Endothelial cell (in vitro differentiated cells): Measurements from ENCODE around the gene CUL7. TPM values are rescaled to one million over a fixed set of nuclear protein-coding genes. Genes with fewer than 3 reads are reported as not detected.
A peak's percentile ranks its signal among the peaks of the same experiment; 100 is the strongest.

Experiments used
- DNase-seq: peaks from one replicate; pipeline ENCODE4 v3.0.0; 2021; ENCODE audit warnings: low spot score
- H3K27ac Mint-ChIP-seq: one replicate; pipeline ENCODE4 v1.8.0; 2021; ENCODE audit warnings: mixed read lengths, inconsistent platforms; ENCODE audit not compliant: unreplicated experiment
- H3K27me3 Mint-ChIP-seq: one replicate; pipeline ENCODE4 v1.8.0; 2021; ENCODE audit warnings: mild to moderate bottlenecking, moderate library complexity, mixed read lengths, inconsistent platforms; ENCODE audit not compliant: unreplicated experiment
- H3K36me3 Mint-ChIP-seq: one replicate; pipeline ENCODE4 v1.8.0; 2021; ENCODE audit warnings: mild to moderate bottlenecking, low read depth, mixed read lengths, inconsistent platforms; ENCODE audit not compliant: unreplicated experiment
- H3K4me1 Mint-ChIP-seq: one replicate; pipeline ENCODE4 v1.8.0; 2021; ENCODE audit warnings: mild to moderate bottlenecking, mixed read lengths, inconsistent platforms; ENCODE audit not compliant: unreplicated experiment
- H3K4me3 Mint-ChIP-seq: one replicate; pipeline ENCODE4 v1.8.0; 2021; ENCODE audit warnings: mild to moderate bottlenecking, mixed read lengths, inconsistent platforms; ENCODE audit not compliant: unreplicated experiment
- H3K9me3 Mint-ChIP-seq: one replicate; pipeline ENCODE4 v1.8.0; 2021; ENCODE audit warnings: mixed read lengths, inconsistent platforms; ENCODE audit not compliant: unreplicated experiment
- total RNA-seq: library from RNA; stranded (reverse); fragmentation: NEBNext Ultra II Directional; extraction: Animal tissue kit (Norgen Biotek cat#: 25700); gene quantifications from one replicate; pipeline ENCODE4 v1.2.1, GENCODE V29; 2021; ENCODE audit not compliant: unreplicated experiment
- TF ChIP-seq, protein P1 (sequence below): fragments of 200-600 bp; sonication (generic); IDR thresholded peaks from one replicate; pipeline ENCODE4 v1.5.0; 2021; ENCODE audit warnings: antibody characterized with exemption; ENCODE audit not compliant: unreplicated experiment

The CUL7 gene
- total RNA-seq, 1 donor from 2014 or later = 42.2 TPM

DNA sequence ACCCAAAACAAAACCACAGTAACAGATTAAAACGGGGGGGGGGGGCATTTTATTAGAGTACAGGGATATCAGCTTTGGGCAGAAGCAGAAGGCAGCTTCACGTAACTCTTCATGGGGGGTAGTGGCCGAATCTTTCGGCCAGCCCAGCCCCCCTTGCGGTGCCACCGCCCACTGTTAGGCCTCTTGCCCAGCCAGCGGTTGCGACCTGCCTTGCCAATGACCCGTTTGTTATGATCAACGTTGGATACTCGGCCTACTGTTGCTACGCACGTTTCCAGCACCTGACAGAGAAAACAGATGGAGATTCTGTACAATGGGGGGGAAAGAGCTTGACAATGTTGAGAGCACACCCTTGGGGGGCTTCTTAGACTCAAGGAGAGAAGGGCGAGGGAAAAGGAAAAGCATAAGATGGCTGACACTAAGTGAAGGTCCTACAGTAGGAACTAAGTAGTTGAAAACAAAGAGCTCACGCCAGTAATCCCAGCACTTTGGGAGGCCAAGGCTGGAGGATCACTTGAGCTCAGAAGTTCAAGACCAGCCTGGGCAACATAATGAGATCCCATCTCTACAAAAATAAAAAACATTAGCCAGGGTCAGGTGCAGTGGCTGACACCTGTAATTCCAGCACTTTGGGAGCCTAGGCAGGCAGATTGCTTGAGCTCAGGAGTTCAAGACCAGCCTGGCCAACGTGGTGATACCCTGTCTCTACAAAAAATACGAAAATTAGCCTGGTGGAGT is 724 bp upstream of the CUL7 start:
- TF ChIP-seq, protein P1, sequence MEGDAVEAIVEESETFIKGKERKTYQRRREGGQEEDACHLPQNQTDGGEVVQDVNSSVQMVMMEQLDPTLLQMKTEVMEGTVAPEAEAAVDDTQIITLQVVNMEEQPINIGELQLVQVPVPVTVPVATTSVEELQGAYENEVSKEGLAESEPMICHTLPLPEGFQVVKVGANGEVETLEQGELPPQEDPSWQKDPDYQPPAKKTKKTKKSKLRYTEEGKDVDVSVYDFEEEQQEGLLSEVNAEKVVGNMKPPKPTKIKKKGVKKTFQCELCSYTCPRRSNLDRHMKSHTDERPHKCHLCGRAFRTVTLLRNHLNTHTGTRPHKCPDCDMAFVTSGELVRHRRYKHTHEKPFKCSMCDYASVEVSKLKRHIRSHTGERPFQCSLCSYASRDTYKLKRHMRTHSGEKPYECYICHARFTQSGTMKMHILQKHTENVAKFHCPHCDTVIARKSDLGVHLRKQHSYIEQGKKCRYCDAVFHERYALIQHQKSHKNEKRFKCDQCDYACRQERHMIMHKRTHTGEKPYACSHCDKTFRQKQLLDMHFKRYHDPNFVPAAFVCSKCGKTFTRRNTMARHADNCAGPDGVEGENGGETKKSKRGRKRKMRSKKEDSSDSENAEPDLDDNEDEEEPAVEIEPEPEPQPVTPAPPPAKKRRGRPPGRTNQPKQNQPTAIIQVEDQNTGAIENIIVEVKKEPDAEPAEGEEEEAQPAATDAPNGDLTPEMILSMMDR = no peak
- Mint-ChIP-seq H3K27me3 (peaks cover 15% of the 10 kb centered on the region), H3K9me3 (no peaks in the 10 kb centered on the region), H3K27ac (peak overlapping the region; percentile 85), H3K4me3 (peak overlapping the region; percentile 92), H3K4me1 (peaks cover 46% of the 10 kb centered on the region), H3K36me3 (peaks cover 38% of the 10 kb centered on the region)
- no peak for DNase-seq

DNA sequence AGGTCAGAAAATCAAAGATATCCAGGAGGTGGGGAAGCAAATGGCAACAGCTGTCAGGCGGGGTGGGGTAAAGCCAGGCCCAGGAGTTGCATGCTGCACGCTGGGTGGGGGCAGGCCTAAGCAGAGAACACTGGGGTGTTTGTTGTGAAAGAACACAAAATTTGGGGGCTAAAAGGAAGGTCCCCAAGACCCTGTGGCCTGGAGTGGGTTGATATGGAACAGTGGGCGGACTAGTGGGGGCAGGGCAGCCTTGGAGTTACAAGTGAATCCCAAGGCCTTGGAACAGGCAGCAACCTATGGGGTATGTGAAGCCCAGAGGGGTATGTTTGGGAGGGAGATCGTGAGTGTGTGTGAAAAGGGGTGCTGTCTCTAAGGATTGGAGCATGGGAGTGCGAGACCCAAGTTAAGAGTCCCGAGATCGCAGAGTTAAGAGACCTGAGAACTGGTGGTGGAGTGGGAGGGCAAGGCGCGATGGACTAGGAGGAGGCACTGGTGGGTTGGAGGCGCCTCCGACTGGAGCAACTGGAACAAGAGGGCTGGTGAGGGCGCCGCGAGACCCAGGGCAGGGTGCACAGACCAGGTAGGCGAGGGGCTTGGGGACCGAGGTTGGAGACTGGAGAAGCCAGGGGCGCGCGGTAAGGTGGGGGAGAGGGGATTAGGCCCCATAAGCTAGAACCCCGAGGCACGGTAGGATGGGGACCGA is 658 bp downstream of the CUL7 start:
- Mint-ChIP-seq H3K36me3 (peaks cover 38% of the 10 kb centered on the region), H3K9me3 (no peaks in the 10 kb centered on the region), H3K27me3 (peaks cover 15% of the 10 kb centered on the region), H3K4me3 (peak overlapping the region; percentile 98), H3K27ac (peak overlapping the region; percentile 96), H3K4me1 (peaks cover 36% of the 10 kb centered on the region)
- TF ChIP-seq, protein P1 = no peak
- no peak for DNase-seq

DNA sequence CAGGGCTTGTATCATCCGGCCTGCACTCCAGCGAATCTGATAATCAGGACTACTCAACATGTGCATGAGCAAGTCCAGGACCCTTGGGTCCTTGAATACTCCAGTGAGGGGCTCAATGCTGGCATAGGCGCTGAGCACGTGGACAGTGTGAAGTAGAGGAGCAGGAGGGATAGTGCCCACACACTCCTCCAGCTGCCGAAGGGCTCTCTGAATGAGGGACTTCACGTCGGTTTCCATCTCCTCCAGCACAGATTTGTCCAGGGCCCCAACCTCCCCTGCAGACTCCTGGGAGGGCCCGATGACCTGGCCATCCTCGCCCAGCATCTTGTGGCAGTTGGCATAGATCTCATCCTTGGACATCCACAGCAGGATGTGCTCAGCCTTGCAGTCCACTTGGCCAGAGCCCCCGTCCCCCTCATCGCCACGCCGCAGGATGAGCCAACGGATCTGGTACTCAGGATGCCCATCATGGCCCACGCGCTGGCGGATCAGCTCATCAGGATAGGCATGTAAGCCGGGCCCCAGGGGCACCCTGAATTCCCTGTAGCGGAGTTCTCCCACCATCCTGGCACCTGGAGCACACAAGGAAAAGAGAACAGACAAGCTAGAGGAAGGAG is 1.3 kb downstream of the CUL7 start:
- Mint-ChIP-seq H3K9me3 (no peaks in the 10 kb centered on the region), H3K27ac (peak overlapping the region; percentile 96), H3K36me3 (peaks cover 40% of the 10 kb centered on the region), H3K4me3 (peak overlapping the region; percentile 98), H3K27me3 (peaks cover 17% of the 10 kb centered on the region), H3K4me1 (peaks cover 36% of the 10 kb centered on the region)
- TF ChIP-seq, protein P1 = no peak
- DNase-seq = no peak

DNA sequence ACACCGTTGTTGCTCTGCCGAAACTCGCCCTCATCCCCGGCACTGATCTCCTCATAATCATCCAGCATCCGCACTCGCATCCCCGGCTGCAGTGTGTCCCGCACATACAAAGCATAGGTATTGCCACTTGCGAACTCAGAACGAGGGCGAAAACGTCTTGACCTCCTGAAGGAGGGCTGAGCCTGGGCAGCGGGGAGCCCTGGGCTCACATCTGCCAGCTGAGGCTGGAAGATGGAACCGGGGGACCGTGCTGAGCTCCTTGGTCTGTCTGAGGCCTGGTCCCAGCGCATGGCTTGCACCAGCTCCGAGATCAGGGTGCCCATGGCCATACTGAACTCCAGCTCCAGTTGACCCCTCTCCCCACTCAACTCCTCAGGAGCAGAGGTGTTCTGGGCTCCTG is 2.7 kb downstream of the CUL7 start:
- TF ChIP-seq, protein P1 = no peak
- no peaks in the 10 kb centered on the region for H3K9me3 Mint-ChIP-seq
- peak overlapping the region; percentile 42 for H3K27ac Mint-ChIP-seq
- H3K4me3 Mint-ChIP-seq = peak overlapping the region; percentile 79
- DNase-seq = no peak
- H3K36me3 Mint-ChIP-seq = peaks cover 45% of the 10 kb centered on the region
- peaks cover 23% of the 10 kb centered on the region for H3K27me3 Mint-ChIP-seq
- peaks cover 36% of the 10 kb centered on the region for H3K4me1 Mint-ChIP-seq
